Measurements from ENCODE around the gene KIF18B. TPM values are rescaled to one million over a fixed set of nuclear protein-coding genes. Genes with fewer than 3 reads are reported as not detected.

KIF18B gene
- total and polyA plus RNA-seq, 2 of the 13 experiments (the other 11 are each of a cell fraction or from before 2014, with no cell fraction given), result 15.2 to 15.3 TPM

GRCh38 chr17:44983563-44983962 is 36.0 kb upstream of the KIF18B start (continued):
- TF ChIP-seq EZH2 (conservative IDR thresholded peaks at IDR 0.05; ENCODE audit: low read depth, low read length), result no peak
- no peak for TF ChIP-seq ZNF552 (CRISPR knock-in tag; IDR thresholded peaks at IDR 0.05; ENCODE audit: borderline replicate concordance)
- TF ChIP-seq MIER3 (CRISPR knock-in tag; IDR thresholded peaks at IDR 0.05; ENCODE audit: borderline replicate concordance), result no peak
- TF ChIP-seq MED8 (CRISPR knock-in tag; IDR thresholded peaks at IDR 0.05; ENCODE audit: insufficient replicate concordance), result no peak
- no peak for TF ChIP-seq ZNF264 (CRISPR knock-in tag; IDR thresholded peaks at IDR 0.05)
- no peak for TF ChIP-seq ONECUT2 (CRISPR knock-in tag; IDR thresholded peaks at IDR 0.05)
- TF ChIP-seq, protein P1, sequence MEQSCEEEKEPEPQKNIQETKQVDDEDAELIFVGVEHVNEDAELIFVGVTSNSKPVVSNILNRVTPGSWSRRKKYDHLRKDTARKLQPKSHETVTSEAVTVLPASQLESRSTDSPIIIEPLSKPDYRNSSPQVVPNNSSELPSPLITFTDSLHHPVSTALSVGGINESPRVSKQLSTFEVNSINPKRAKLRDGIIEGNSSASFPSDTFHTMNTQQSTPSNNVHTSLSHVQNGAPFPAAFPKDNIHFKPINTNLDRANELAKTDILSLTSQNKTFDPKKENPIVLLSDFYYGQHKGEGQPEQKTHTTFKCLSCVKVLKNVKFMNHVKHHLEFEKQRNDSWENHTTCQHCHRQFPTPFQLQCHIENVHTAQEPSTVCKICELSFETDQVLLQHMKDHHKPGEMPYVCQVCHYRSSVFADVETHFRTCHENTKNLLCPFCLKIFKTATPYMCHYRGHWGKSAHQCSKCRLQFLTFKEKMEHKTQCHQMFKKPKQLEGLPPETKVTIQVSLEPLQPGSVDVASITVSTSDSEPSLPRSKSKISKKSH (CRISPR knock-in tag; IDR thresholded peaks at IDR 0.05; ENCODE audit: borderline replicate concordance), result no peak
- TF ChIP-seq, protein P2, sequence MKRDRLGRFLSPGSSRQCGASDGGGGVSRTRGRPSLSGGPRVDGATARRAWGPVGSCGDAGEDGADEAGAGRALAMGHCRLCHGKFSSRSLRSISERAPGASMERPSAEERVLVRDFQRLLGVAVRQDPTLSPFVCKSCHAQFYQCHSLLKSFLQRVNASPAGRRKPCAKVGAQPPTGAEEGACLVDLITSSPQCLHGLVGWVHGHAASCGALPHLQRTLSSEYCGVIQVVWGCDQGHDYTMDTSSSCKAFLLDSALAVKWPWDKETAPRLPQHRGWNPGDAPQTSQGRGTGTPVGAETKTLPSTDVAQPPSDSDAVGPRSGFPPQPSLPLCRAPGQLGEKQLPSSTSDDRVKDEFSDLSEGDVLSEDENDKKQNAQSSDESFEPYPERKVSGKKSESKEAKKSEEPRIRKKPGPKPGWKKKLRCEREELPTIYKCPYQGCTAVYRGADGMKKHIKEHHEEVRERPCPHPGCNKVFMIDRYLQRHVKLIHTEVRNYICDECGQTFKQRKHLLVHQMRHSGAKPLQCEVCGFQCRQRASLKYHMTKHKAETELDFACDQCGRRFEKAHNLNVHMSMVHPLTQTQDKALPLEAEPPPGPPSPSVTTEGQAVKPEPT (CRISPR knock-in tag; IDR thresholded peaks at IDR 0.05; ENCODE audit: low read depth), result no peak

DNA sequence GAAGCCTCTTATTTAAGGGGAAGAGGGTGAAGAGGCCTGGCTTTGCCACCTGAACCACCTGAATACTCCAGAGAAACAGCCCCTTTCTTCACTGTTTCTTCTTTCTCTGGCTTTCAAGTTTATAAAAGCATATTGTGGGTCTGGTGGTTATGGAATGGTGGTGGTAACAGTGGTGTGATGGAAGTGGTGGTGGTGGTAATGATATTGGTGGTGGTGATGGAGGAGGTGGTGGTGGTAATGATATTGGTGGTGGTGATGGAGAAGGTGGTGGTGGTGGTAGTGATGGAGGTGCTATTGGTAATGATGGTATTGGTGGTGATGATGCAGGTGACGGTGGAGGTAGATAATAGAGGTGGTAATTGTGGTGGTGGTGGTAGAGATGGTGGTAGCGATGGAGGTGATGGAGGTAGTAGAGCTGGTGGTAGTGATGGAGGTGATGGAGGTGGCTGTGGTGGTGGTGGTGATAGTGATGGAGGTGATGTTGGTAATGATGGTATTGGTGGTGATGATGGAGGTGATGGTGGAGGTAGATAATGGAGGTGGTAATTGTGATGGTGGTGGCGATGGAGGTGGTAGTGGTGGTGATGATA is 34.6 kb upstream of the KIF18B start:
- ATAC-seq (no peak), FAIRE-seq (no peak), DNase-seq (ENCODE audit: low spot score) (no peak)
- Histone ChIP-seq H3K79me2 (ENCODE audit: insufficient read depth, low read length) (no peaks in the 10 kb centered on the region), H3K9ac (ENCODE audit: insufficient read depth, low read depth, low read length) (no peak overlapping the region), H3K4me1 (ENCODE audit: insufficient read depth, low read length) (peaks cover 30% of the 10 kb centered on the region), H3K4me3 (replicated peaks in 1 of 3; ENCODE audit: insufficient read depth in 1 of 3, low read depth in 2 of 3, low read length in 3 of 3) (no peak overlapping the region), H2AFZ (ENCODE audit: low read length) (no peak overlapping the region), H3K27ac (ENCODE audit: extremely low read length, insufficient read depth, low read length) (no peak overlapping the region), H3K36me3 (replicated peaks in 1 of 2; ENCODE audit: control insufficient read depth in 1 of 2, insufficient read depth in 2 of 2, low read length in 2 of 2) (no peaks in the 10 kb centered on the region), H3K4me2 (ENCODE audit: low read depth, low read length) (no peak overlapping the region), H3K9me3 (ENCODE audit: low read length) (no peaks in the 10 kb centered on the region), H4K20me1 (ENCODE audit: insufficient read depth, low read length) (no peaks in the 10 kb centered on the region), H3K27me3 (ENCODE audit: control insufficient read depth in 1 of 2, insufficient read depth in 2 of 2, low read length in 2 of 2) (peaks cover 9 to 39% of the 10 kb centered on the region in 2 experiments)
- ChIA-PET POLR2A (interaction anchor here (1.1 kb wide), 1 partner anchor 9 kb away, joined by 3 read pairs; no protein-coding TSS in a partner anchor), CTCF (ENCODE audit: low intra/inter-chr PET ratio, low total read pairs) (no interaction called here)
- 56% methylated on average over 3 of the region's 3 CpGs for WGBS (ENCODE audit: low lambda C conversion rate)
- intact Hi-C loops (cut with micrococcal nuclease; ENCODE audit: unreplicated experiment), result no loop called here
- no peak for TF ChIP-seq ZNF292 (CRISPR knock-in tag; IDR thresholded peaks at IDR 0.05; ENCODE audit: borderline replicate concordance, low read depth)
- TF ChIP-seq, protein P3, sequence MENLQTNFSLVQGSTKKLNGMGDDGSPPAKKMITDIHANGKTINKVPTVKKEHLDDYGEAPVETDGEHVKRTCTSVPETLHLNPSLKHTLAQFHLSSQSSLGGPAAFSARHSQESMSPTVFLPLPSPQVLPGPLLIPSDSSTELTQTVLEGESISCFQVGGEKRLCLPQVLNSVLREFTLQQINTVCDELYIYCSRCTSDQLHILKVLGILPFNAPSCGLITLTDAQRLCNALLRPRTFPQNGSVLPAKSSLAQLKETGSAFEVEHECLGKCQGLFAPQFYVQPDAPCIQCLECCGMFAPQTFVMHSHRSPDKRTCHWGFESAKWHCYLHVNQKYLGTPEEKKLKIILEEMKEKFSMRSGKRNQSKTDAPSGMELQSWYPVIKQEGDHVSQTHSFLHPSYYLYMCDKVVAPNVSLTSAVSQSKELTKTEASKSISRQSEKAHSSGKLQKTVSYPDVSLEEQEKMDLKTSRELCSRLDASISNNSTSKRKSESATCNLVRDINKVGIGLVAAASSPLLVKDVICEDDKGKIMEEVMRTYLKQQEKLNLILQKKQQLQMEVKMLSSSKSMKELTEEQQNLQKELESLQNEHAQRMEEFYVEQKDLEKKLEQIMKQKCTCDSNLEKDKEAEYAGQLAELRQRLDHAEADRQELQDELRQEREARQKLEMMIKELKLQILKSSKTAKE (CRISPR knock-in tag; IDR thresholded peaks at IDR 0.05; ENCODE audit: borderline replicate concordance), result no peak
- peak; percentile 29; the same call in 1 of the 2 replicates for TF ChIP-seq CREB1 (IDR thresholded peaks at IDR 0.05)
- no peak for TF ChIP-seq CREB1 (CRISPR knock-in tag; IDR thresholded peaks at IDR 0.05)
- TF ChIP-seq FOXA1 (IDR thresholded peaks at IDR 0.05), result peak; percentile 35; the same call in 1 of the 2 replicates
- no peak for TF ChIP-seq FOXA1 (CRISPR knock-in tag; IDR thresholded peaks at IDR 0.05)
- peak; percentile 49; the same call in 1 of the 2 replicates for TF ChIP-seq IKZF1 (IDR thresholded peaks at IDR 0.05)
- in situ Hi-C loops (cut with HindIII; ENCODE audit: extremely low pct_ligation_motif_present, low pct_unique_long_range_greater_than_20kb), result no loop called here
- no TSS peak for BruUV-seq (replicated peaks)
